Measurements from ENCODE around the gene SULT6B1.

Gene SULT6B1

GRCh38 chr2:37146062-37146461, 42.4 kb downstream of the SULT6B1 start:
- DNase-seq, result no peak

- no peak for DNase-seq
These were observed 44.5 kb downstream of the SULT6B1 start for GRCh38 chr2:37143974-37144373.

GRCh38 chr2:37142546-37142945, 45.9 kb downstream of the SULT6B1 start:
- DNase-seq, result no peak

- no peak for DNase-seq
These were observed 55.6 kb downstream of the SULT6B1 start for GRCh38 chr2:37132914-37133313.

GRCh38 chr2:37125416-37125815, 63.1 kb downstream of the SULT6B1 start:
- no peak for DNase-seq

- no peak for DNase-seq
These were observed 69.3 kb downstream of the SULT6B1 start for GRCh38 chr2:37119157-37119556.
